ENCODE measurements around the gene STARD5.

DNA sequence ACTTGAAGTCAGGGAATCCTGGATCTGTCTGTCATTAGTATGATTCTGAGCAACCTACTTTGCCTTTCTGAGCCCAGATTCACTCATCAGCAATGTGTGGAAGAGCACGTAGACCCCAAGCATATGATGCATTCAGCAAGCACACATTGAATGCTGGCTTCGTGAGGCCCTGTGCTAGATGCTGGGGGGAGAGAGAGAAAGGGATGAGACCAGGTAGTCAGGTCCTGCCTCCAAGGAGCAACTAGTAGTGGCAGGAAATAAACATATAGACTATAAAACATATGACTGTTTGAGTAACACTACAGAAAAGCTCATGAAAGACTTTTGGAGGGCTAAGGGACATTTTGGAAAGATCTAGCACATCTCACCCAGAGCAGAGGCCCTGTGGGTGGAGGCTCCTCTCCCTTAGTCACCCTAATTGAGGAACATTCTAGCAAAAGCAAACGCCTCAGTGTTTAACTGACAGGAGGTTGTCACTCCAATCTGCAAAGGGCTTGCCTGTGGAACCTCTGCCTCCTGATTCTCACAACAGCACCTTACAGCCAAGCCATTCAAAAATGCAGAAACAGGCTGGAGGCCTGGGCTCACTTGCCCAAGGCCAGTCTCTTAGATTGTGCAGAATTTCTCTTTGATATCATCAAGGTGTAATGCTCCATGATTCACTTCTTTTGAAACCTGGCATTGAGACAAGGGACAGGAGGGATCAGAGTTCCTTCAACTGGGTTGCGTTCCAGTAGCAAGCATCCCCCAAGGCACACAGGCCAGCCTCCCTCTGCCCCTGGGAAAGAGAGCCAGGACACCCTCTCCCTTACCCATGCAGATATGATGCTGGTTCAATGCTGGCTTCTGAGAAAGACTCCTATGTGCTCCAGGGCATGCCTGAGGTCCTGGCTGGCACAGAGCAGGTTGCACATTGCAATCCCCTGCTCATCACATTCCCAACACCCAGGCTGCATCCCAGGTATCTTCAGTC, 26.1 kb downstream of the STARD5 start:
- TF ChIP-seq POLR2A (IDR thresholded peaks at IDR 0.05), result no peak
- TF ChIP-seq, protein P1, sequence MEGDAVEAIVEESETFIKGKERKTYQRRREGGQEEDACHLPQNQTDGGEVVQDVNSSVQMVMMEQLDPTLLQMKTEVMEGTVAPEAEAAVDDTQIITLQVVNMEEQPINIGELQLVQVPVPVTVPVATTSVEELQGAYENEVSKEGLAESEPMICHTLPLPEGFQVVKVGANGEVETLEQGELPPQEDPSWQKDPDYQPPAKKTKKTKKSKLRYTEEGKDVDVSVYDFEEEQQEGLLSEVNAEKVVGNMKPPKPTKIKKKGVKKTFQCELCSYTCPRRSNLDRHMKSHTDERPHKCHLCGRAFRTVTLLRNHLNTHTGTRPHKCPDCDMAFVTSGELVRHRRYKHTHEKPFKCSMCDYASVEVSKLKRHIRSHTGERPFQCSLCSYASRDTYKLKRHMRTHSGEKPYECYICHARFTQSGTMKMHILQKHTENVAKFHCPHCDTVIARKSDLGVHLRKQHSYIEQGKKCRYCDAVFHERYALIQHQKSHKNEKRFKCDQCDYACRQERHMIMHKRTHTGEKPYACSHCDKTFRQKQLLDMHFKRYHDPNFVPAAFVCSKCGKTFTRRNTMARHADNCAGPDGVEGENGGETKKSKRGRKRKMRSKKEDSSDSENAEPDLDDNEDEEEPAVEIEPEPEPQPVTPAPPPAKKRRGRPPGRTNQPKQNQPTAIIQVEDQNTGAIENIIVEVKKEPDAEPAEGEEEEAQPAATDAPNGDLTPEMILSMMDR (IDR thresholded peaks at IDR 0.05 in 4 of 5, conservative IDR thresholded peaks at IDR 0.05 in 1 of 5), result no peak

Measured in gastrocnemius medialis (tissue), 4 donors.